ENCODE measurements around the gene CPNE7.

DNA sequence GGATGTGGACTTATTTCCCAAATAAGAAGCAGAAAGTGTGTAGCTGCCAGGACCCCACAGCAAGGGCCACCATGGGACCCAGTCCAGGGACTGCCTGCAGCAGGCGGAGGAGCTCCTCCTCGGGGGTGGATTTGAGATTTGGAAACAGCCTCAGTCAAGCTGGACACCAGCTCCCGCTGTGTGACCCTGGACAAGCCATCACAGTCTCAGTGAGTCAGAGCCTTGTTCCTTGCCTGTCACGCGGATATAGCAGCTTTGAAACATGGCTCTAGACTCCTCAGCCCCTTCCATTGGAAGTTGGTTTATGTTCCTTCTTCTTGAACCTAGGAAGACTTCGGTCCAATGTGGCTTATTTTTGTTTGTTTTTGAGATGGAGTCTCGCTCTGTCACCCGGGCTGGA lies 25.4 kb downstream of the CPNE7 start:
- TF ChIP-seq CTCF (IDR thresholded peaks at IDR 0.05 in 2 of 3, conservative IDR thresholded peaks at IDR 0.05 in 1 of 3; ENCODE audit: control insufficient read depth in 2 of 3, extremely low read depth in 1 of 3, insufficient read depth in 1 of 3, low read depth in 3 of 3, low read length in 3 of 3) (no peak), CBFB (IDR thresholded peaks at IDR 0.05; ENCODE audit: low read depth) (no peak)

Measured in GM12878 (cell line).